ENCODE data around the gene PLAC8L1. TPM values are rescaled to one million over a fixed set of nuclear protein-coding genes. Genes with fewer than 3 reads are reported as not detected.

The PLAC8L1 gene
- total RNA-seq, 2 experiments from 2014 or later: 0.36 TPM; not detected in 1

DNA sequence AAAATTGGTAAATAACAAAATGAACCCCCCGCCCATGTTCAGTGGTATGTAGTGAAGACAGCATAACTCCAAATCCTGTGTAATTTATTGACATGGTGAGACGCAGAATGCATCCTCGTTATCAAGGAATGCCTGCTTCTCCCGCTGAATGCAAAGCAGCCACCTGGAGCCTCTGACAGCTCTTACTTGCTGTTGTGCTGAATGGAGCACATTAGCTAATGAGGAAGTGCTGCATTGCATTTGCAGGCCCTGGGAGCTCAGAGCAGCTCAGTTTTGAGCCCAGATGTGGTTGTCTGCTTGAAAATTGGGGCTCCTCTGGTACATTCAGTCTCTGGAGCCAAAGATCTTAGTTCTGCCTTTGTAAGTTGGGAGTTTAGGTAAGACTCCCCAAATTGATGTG, 28.9 kb downstream of the PLAC8L1 start:
- Mint-ChIP-seq H3K4me1 (ENCODE audit: low read depth) (peaks cover 9% of the 10 kb centered on the region), H3K36me3 (no peaks in the 10 kb centered on the region), H3K4me3 (no peak overlapping the region), H3K27me3 (peaks cover 8% of the 10 kb centered on the region), H3K9me3 (no peaks in the 10 kb centered on the region), H3K27ac (no peak overlapping the region)
- intact Hi-C loops (cut with micrococcal nuclease): no loop called here
- no peak for DNase-seq
- ChIA-PET CTCF (no interaction called here), POLR2A (no interaction called here)

DNA sequence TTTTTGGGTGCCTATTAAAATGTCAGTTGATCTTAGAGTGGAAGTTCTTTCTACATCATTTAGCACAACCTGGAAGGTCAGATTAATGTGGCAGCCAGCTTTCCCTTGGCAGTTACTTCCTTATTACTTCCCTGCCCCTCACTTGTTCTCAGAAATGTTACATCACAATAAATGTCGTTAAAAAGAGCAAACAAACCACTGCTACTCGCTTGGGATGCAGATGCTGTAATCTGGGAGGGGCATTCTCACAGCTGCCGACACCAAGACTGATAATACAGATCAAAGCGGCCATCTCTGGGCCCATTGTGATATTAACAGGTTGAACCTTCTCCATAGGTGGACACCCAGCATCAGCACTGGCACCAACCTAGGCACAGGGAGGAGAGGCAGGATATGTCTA, 29.3 kb downstream of the PLAC8L1 start:
- POLR2A ChIA-PET: no interaction called here
- peaks cover 9% of the 10 kb centered on the region for H3K4me1 Mint-ChIP-seq (ENCODE audit: low read depth)
- H3K36me3 Mint-ChIP-seq: no peaks in the 10 kb centered on the region
- H3K9me3 Mint-ChIP-seq: no peaks in the 10 kb centered on the region
- H3K27me3 Mint-ChIP-seq: peaks cover 6% of the 10 kb centered on the region
- H3K27ac Mint-ChIP-seq: no peak overlapping the region
- no peak overlapping the region for H3K4me3 Mint-ChIP-seq
- no peak for DNase-seq
- intact Hi-C loops (cut with micrococcal nuclease): no loop called here
- CTCF ChIA-PET: no interaction called here

DNA sequence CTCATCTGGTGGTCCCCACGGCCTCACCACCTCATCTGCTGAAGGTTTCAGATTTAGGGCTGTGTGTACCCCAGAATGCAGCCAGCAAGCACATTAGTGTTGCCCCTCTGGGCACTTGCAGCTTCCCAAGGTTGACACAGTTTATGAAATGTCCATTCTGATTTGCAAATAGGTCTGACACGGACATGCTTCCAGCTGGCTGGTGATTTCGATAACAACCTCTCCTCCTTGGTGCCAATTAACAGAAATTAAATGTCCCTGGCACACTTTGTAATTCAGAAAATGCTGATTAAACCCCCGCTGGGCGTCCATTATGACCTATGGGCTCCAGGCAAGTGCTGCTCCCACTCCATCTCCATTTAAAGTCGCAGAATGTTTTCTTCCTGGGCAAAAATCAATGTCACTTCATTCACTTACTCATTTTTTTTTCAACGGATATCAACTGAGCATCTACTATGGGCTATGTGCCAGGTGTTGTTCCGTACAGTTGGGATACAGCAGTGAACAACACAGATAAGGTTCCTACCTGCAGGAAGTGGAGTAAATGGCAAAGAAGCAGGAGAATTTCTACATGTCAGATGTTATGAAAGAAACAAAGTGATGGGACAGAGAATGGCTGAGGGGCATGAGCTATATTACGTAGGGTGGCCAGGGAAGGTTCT, 32.0 kb downstream of the PLAC8L1 start:
- ChIA-PET CTCF (no interaction called here), POLR2A (no interaction called here)
- Mint-ChIP-seq H3K27ac (no peak overlapping the region), H3K4me1 (ENCODE audit: low read depth) (no peaks in the 10 kb centered on the region), H3K9me3 (no peaks in the 10 kb centered on the region), H3K36me3 (no peaks in the 10 kb centered on the region), H3K4me3 (no peak overlapping the region), H3K27me3 (peaks cover 4% of the 10 kb centered on the region)
- intact Hi-C loops (cut with micrococcal nuclease): no loop called here
- DNase-seq: no peak

DNA sequence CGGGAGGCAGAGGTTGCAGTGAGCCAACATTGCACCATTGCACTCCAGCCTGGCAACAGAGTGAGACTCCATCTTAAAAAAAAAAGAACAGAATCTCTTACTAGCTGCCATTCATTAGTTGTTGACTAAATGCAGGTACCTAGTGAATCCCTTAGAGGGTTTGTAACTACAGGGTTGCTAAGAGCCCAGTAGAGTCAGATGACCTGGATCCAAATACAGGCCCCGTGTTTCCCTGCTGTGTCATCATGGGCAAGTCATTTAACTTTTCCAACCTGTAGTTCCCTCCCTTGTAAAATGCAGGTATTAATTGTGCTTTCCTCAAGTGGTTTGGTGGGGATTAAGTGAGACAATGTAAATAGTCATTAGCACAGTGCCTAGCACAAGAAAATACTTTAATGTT, 32.8 kb downstream of the PLAC8L1 start:
- no peaks in the 10 kb centered on the region for H3K36me3 Mint-ChIP-seq
- intact Hi-C loops (cut with micrococcal nuclease): no loop called here
- no peak for DNase-seq
- H3K27me3 Mint-ChIP-seq: peaks cover 4% of the 10 kb centered on the region
- H3K4me3 Mint-ChIP-seq: no peak overlapping the region
- POLR2A ChIA-PET: interaction anchor here (0.6 kb wide), 1 partner anchor 387 kb away, joined by 3 read pairs; no protein-coding TSS in a partner anchor
- no peaks in the 10 kb centered on the region for H3K9me3 Mint-ChIP-seq
- CTCF ChIA-PET: interaction anchor here (0.8 kb wide), 1 partner anchor 31 kb away, joined by 3 read pairs; no protein-coding TSS in a partner anchor
- no peaks in the 10 kb centered on the region for H3K4me1 Mint-ChIP-seq (ENCODE audit: low read depth)
- H3K27ac Mint-ChIP-seq: no peak overlapping the region

DNA sequence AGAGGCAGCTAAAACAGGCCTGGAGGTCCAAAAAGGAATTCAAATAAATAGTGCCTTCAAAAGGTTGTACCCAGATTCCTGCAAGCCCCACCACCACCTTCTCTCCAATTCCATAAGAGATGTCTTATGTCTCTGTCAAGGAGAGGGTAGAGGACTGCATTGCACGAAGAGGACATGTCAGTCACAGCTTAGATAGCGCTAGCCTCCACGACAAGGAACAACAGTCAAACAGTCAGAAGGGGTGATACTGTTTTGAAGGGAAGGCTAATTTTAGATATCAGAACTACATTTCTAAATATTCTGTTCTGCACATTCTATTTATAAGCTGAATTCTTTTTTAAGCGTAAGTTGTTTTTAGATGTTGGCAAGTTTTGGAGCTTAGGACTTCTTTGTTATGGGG, 34.2 kb downstream of the PLAC8L1 start:
- Mint-ChIP-seq H3K27me3 (peaks cover 1% of the 10 kb centered on the region), H3K36me3 (no peaks in the 10 kb centered on the region), H3K4me3 (no peak overlapping the region), H3K4me1 (ENCODE audit: low read depth) (no peaks in the 10 kb centered on the region), H3K9me3 (no peaks in the 10 kb centered on the region), H3K27ac (no peak overlapping the region)
- DNase-seq: no peak
- ChIA-PET POLR2A (no interaction called here), CTCF (no interaction called here)
- intact Hi-C loops (cut with micrococcal nuclease): no loop called here

DNA sequence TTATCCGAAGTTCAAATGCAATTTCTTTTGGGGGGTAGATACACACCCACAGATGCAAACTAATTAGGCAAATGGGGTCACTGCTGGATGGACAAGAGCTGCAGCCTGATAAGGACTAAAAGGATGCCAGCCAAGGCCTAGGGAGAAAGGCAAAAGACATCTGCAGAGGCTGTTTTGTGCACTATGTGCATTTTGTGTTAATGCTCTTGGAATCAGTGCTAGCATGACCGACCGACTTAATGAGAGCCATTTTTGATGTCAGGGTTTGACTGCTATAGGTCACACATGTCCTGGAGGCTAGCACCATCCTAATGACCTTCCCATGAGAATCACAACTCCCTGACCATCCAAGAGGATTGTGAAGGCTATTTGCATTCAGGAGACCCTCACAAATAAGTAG, 34.6 kb downstream of the PLAC8L1 start:
- intact Hi-C loops (cut with micrococcal nuclease): no loop called here
- H3K27me3 Mint-ChIP-seq: peaks cover 1% of the 10 kb centered on the region
- no peaks in the 10 kb centered on the region for H3K9me3 Mint-ChIP-seq
- no peaks in the 10 kb centered on the region for H3K36me3 Mint-ChIP-seq
- no peak overlapping the region for H3K4me3 Mint-ChIP-seq
- DNase-seq: no peak
- ChIA-PET POLR2A (no interaction called here), CTCF (no interaction called here)
- H3K27ac Mint-ChIP-seq: no peak overlapping the region
- H3K4me1 Mint-ChIP-seq (ENCODE audit: low read depth): no peaks in the 10 kb centered on the region

DNA sequence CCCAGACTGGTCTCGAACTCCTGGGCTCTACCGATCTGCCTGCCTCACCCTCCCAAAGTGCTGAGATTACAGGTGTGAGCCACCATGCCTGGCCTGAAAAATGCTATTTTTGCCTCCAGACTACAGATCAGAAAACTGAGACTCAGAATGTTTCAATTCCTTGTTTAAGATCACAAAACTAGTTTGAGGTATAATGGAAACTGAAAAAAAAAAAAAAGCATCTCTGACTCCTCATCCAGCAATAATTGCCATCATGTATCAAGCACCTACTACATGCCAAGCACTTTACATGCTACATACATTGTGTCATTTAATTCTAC, 35.6 kb downstream of the PLAC8L1 start:
- no peaks in the 10 kb centered on the region for H3K9me3 Mint-ChIP-seq
- ChIA-PET POLR2A (no interaction called here), CTCF (no interaction called here)
- H3K4me3 Mint-ChIP-seq: no peak overlapping the region
- no peaks in the 10 kb centered on the region for H3K4me1 Mint-ChIP-seq (ENCODE audit: low read depth)
- DNase-seq: no peak
- no peak overlapping the region for H3K27ac Mint-ChIP-seq
- intact Hi-C loops (cut with micrococcal nuclease): no loop called here
- no peaks in the 10 kb centered on the region for H3K36me3 Mint-ChIP-seq
- peaks cover 1% of the 10 kb centered on the region for H3K27me3 Mint-ChIP-seq

DNA sequence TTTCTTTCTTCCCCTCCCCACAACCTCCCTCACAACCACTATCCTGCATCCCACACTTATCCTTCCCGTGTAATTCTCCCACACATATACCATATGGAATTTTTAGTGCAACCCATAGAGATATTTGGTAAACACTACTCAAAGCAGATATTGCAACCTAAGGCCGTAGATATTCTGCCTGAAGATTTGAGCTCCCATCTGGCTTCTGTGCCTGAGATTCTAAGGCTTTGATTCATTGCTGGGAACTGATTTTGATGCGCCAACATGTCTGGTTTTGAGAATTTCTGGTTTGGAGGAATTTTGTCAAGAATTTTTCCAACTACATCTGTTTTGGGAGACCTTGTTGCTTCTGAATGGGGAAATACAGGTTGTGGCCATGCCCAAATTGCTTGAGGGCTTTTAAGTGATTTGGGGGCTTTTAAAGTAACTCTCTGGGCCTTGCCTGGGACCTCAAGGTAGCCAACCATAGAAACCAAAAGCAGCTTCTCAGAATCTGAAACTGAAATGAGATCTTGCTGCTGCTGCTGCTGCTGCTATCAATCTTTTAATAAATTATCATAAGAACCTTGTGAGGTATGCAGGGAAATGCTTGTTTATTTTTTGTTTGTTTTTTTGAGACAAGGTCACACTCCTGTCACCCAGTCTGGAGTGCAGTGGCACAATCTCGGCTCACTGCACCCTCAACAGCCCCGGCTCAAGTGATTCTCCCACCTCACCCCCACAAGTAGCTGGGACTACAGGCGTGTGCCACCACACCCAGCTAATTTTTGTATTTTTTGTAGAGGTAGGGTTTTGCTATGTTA, 36.2 kb downstream of the PLAC8L1 start:
- H3K27me3 Mint-ChIP-seq: no peaks in the 10 kb centered on the region
- no peak overlapping the region for H3K4me3 Mint-ChIP-seq
- intact Hi-C loops (cut with micrococcal nuclease): no loop called here
- H3K9me3 Mint-ChIP-seq: no peaks in the 10 kb centered on the region
- H3K4me1 Mint-ChIP-seq (ENCODE audit: low read depth): no peaks in the 10 kb centered on the region
- DNase-seq: no peak
- no peak overlapping the region for H3K27ac Mint-ChIP-seq
- CTCF ChIA-PET: no interaction called here
- H3K36me3 Mint-ChIP-seq: no peaks in the 10 kb centered on the region
- POLR2A ChIA-PET: no interaction called here

DNA sequence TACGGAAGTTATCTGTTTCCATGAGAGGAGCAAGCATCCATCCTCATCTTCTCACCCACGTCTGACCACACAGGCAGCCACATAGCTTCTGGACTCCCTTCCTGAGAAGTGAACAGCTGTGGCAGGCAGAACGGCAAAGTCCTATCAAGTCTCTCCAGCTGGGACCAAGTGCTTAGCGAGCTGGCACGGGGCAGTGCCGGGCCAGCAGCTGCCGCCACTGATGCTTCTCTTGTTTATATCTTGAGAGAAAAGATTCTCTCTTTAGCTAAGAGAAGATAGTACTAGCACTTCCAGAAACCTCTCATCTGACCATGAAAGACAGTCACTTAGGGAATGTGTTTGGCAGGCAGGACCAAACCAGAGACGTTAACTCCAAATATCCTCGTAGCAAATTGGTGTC, 37.2 kb downstream of the PLAC8L1 start:
- CTCF ChIA-PET: interaction anchor here (0.7 kb wide), 1 partner anchor 164 kb away, joined by 3 read pairs; no protein-coding TSS in a partner anchor
- no peaks in the 10 kb centered on the region for H3K27me3 Mint-ChIP-seq
- no peak overlapping the region for H3K27ac Mint-ChIP-seq
- H3K36me3 Mint-ChIP-seq: no peaks in the 10 kb centered on the region
- intact Hi-C loops (cut with micrococcal nuclease): no loop called here
- POLR2A ChIA-PET: no interaction called here
- H3K9me3 Mint-ChIP-seq: no peaks in the 10 kb centered on the region
- no peak for DNase-seq
- H3K4me1 Mint-ChIP-seq (ENCODE audit: low read depth): no peaks in the 10 kb centered on the region
- H3K4me3 Mint-ChIP-seq: no peak overlapping the region

DNA sequence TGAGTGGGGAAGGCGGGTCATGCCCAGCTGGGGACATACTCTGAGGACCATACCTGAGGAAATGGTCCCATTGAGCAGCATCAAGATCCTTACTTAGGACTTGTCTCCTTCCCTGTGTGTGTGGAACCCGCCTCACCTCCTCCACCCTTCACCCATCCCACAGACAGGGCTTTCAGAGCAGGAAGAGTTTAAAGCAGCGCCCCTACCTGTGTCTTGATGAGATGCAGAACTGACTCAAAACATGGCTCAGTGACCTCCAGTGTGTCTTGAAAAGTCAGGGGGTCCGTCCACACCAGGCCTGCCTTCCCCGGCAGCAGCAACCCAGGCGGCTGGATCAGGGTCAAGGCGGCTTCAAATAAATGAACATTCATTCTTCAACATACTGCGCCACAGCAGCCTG, 38.4 kb downstream of the PLAC8L1 start:
- no peaks in the 10 kb centered on the region for H3K9me3 Mint-ChIP-seq
- H3K4me1 Mint-ChIP-seq (ENCODE audit: low read depth): no peaks in the 10 kb centered on the region
- CTCF ChIA-PET: no interaction called here
- DNase-seq: no peak
- H3K4me3 Mint-ChIP-seq: no peak overlapping the region
- H3K27me3 Mint-ChIP-seq: no peaks in the 10 kb centered on the region
- no peak overlapping the region for H3K27ac Mint-ChIP-seq
- intact Hi-C loops (cut with micrococcal nuclease): no loop called here
- POLR2A ChIA-PET: no interaction called here
- no peaks in the 10 kb centered on the region for H3K36me3 Mint-ChIP-seq

DNA sequence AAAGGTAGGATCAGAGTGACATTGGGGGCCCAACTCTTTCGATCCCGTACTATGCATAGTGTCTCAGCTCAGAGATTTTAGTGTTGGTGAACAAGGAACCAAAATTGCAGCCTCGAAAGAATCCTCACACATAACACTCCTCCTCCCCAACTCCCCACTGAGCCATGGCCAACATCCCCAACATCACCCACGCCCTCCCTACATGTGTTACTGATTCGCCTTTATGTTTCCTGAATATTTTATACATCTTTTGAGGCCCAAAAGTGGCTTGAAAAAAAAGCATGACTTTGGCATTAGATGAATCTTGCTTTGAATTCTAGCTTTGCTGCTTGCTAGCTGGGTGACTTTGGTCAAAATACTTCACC, 45.2 kb downstream of the PLAC8L1 start:
- no peaks in the 10 kb centered on the region for H3K36me3 Mint-ChIP-seq
- POLR2A ChIA-PET: no interaction called here
- H3K27me3 Mint-ChIP-seq: peaks cover 2% of the 10 kb centered on the region
- CTCF ChIA-PET: no interaction called here
- intact Hi-C loops (cut with micrococcal nuclease): no loop called here
- no peak overlapping the region for H3K27ac Mint-ChIP-seq
- no peak for DNase-seq
- H3K9me3 Mint-ChIP-seq: no peaks in the 10 kb centered on the region
- H3K4me3 Mint-ChIP-seq: no peak overlapping the region
- no peaks in the 10 kb centered on the region for H3K4me1 Mint-ChIP-seq (ENCODE audit: low read depth)

DNA sequence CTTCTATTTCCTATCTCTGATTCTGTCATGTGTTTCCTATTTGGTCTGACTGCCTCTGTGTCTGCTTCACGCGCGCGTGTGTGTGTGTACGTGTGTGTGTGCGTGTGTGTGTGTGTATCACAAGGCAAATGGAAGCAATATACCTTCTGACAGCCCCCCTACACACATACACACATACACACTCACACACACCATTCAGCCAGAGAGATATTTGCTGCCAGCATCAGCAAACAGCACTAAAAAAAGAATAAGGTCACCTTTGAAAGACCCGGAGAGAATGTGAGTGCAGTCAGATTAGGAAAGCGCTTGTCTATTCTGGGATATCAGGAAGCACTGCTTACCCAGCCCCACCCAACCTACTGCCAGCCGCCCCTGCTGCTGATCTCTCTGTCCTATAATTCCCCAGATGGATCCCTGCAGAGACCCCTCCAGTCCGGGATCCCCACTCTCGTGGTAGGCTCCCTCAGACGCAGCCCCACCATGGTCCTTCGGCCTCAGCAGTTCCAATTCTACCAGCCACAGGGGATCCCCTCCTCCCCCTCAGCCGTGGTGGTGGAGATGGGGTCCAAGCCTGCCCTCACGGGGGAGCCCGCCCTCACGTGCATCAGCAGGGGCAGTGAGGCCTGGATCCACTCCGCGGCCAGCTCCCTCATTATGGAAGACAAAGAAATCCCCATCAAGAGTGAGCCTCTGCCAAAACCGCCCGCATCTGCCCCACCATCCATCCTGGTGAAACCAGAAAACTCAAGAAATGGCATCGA, 45.7 kb downstream of the PLAC8L1 start:
- ChIA-PET CTCF (no interaction called here), POLR2A (no interaction called here)
- H3K27me3 Mint-ChIP-seq: peaks cover 2% of the 10 kb centered on the region
- intact Hi-C loops (cut with micrococcal nuclease): no loop called here
- H3K4me1 Mint-ChIP-seq (ENCODE audit: low read depth): no peaks in the 10 kb centered on the region
- H3K36me3 Mint-ChIP-seq: no peaks in the 10 kb centered on the region
- no peaks in the 10 kb centered on the region for H3K9me3 Mint-ChIP-seq
- H3K4me3 Mint-ChIP-seq: no peak overlapping the region
- no peak overlapping the region for H3K27ac Mint-ChIP-seq
- DNase-seq: no peak

DNA sequence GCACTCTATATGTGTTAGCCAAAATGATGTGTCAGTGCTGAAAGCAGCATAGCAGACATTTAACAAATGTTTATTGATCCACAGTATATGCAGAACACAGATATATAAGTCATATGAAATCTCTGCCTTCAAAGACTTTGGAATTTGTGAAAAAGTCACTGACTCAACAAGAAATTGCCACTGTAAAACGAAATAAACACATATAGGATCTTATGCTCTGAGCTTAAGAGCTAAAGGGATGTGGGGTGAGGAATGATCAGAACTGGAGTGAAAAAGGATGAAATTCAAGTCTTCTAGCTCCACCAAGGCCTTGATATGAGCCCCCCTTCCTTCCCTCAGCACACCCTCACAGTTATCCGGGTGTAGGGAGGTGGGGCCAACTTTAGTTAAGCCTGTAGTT, 49.9 kb downstream of the PLAC8L1 start:
- Mint-ChIP-seq H3K9me3 (no peaks in the 10 kb centered on the region), H3K4me1 (ENCODE audit: low read depth) (no peaks in the 10 kb centered on the region), H3K27me3 (peaks cover 5% of the 10 kb centered on the region), H3K36me3 (no peaks in the 10 kb centered on the region), H3K27ac (no peak overlapping the region), H3K4me3 (no peak overlapping the region)
- ChIA-PET POLR2A (no interaction called here), CTCF (no interaction called here)
- intact Hi-C loops (cut with micrococcal nuclease): no loop called here
- no peak for DNase-seq

Measured in activated CD4-positive, alpha-beta memory T cell treated with anti-CD3 and anti-CD28 coated beads for 36 hours (primary cell).